Lower leg skin (tissue), 3 donors: Measurements from ENCODE around the gene COL8A1.
A peak's percentile ranks its signal among the peaks of the same experiment; 100 is the strongest.

Source experiments
- POLR2A ChIP-seq, 2 donors: fragments of 450-650 bp; IDR thresholded peaks; one replicate each; pipeline ENCODE4 v1.6.1; 2016 to 2017; ENCODE audit warnings: antibody characterized with exemption in 2 of 2, mild to moderate bottlenecking in 1 of 2, moderate library complexity in 1 of 2
- TF ChIP-seq, protein P1 (sequence below), 3 donors: fragments of 450-650 bp; IDR thresholded peaks; one replicate each; pipeline ENCODE4 v1.5.1; 2016; ENCODE audit warnings: antibody characterized with exemption in 3 of 3, mild to moderate bottlenecking in 3 of 3, moderate library complexity in 2 of 3

DNA sequence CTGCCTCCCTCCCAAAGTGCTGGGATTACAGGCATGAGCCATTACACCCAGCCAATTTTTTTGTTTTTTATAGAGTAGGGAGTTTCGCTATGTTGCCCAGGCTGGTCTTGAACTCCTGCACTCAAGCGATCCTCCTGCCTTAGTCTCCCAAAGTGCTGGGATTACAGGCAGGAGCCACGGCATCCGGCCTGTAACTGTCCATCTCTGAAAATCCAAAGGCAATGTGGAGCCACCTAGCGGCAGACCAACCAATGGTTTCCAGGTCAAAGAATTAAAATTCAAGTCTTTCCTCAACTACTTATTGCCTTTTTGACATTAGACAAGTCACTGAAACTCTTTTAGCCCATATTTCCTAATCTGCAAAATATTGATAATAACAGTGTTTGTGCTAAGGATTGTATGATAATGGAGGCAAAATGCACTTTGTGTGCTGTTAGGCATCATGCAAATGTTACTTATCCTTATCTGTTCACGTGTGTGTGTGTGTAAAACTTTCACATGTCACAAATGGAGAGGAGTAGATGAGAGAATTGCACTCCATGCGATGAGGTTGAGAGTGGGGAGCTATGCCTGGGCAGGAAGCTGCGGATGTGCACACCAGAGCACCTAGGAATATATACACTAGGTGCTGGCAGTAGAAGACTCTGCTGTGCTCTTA, 48.7 kb downstream of the COL8A1 start:
- TF ChIP-seq POLR2A (IDR thresholded peaks at IDR 0.05): no peak
- TF ChIP-seq, protein P1, sequence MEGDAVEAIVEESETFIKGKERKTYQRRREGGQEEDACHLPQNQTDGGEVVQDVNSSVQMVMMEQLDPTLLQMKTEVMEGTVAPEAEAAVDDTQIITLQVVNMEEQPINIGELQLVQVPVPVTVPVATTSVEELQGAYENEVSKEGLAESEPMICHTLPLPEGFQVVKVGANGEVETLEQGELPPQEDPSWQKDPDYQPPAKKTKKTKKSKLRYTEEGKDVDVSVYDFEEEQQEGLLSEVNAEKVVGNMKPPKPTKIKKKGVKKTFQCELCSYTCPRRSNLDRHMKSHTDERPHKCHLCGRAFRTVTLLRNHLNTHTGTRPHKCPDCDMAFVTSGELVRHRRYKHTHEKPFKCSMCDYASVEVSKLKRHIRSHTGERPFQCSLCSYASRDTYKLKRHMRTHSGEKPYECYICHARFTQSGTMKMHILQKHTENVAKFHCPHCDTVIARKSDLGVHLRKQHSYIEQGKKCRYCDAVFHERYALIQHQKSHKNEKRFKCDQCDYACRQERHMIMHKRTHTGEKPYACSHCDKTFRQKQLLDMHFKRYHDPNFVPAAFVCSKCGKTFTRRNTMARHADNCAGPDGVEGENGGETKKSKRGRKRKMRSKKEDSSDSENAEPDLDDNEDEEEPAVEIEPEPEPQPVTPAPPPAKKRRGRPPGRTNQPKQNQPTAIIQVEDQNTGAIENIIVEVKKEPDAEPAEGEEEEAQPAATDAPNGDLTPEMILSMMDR (IDR thresholded peaks at IDR 0.05): peak in 1 of 3 donors; percentile 22
